Embryonic facial prominence (tissue), 1 donor: ENCODE measurements around the gene PKD1L1.
"Not testable (repeated sequence)": the region's sequence is repeated elsewhere in the genome, so short reads cannot be mapped to it uniquely, and the experiment has no call there.

ENCODE experiments used
- DNase-seq: peaks from one replicate; pipeline ENCODE4 v3.0.0-alpha.2; 2016; ENCODE audit errors: extremely low spot score

The PKD1L1 gene

GRCh38 chr7:47962262-47962661, 14.0 kb upstream of the PKD1L1 start:
- no peak for DNase-seq

DNA sequence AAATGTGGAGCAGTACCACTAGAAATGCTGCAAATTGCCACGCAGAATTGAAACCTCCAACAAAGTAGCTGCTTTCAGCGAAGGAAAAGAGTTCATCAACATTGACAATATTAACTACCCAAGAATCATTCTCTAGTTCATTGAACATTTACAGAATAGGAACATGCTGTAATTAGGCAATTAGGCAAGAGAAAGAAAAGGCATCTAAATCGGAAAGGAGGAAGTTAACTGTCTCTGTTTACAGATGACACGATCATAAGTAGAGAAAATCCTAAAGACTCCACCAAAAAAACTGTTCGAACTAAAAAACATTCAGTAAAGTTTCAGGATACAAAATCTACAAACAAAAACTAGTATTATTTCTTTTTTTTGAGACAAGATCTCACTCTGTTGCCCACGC, 8.9 kb upstream of the PKD1L1 start:
- DNase-seq = no peak

DNA sequence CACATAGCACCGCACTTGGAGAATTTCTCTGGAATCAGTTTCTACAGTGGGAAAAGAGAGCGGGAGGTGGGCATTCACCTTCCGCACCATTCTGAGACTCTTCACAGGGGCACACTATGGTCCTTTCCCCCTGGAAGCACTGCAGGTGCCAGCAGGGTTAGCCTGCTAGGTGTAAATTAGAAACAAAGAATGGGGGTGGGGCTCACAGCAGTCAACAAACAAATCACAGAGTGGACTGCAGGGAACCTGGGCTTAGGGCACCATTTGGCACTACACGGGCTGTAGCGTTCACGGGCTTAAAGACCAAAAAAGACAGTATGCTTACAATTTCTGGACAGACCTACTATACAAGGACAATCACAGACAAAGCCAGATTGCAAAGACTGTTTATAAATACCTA, 8.0 kb upstream of the PKD1L1 start:
- DNase-seq = no peak

DNA sequence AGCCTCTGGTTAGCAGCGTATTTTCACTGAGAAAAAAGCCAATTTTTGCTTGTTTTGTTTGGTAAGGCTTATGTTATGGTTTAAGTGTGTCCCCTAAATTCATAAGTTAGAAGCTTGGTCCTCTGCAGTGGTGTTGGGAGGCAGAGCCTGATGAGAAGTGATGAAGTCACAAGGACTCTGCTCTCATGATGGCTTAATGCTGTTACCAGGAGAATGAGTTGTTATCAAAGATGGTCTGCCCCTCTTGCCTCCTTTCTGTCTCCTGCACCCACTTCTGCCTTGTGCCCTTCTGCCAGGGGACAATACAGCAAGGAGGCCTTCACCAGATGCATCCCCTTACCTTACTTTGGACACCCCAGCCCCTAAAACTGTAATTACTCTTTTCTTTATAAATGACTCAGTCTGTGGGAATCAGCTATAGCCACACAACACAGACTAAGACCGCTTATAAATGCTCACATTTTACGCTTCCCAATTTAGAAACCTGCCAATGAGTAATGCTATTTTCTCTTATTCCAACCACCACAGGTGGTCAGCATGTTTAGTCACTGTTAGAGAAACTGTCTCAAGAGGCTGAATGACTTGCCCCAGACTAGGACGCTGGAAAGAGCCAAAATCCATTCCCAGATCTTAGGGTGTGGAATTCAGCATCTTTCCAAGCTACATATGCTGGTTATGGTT, 6.1 kb upstream of the PKD1L1 start:
- no peak for DNase-seq

GRCh38 chr7:47953822-47954221, 5.6 kb upstream of the PKD1L1 start:
- no peak for DNase-seq

GRCh38 chr7:47952224-47952623, 4.0 kb upstream of the PKD1L1 start:
- no peak for DNase-seq

DNA sequence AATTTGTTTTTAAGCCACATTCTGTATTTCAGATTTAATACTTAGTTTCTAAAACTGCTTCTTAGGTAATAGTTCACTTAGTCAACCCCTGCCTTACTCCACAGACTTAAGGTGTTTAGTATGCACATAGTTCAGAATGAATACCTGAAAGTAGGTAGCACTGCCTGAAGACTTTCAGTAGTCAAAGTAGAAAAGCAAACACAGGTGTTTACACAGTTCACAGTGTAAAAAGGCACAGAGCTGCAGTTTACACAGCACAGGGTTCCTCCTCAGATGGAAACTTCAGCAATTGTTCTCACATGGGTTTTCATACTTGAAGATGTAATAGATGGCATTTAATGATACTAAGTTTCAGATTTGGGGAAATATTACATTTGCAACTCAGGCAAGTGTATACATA, 3.1 kb upstream of the PKD1L1 start:
- no peak for DNase-seq

GRCh38 chr7:47950714-47951113, 2.4 kb upstream of the PKD1L1 start:
- DNase-seq = no peak

GRCh38 chr7:47949703-47950102, 1.4 kb upstream of the PKD1L1 start:
- DNase-seq = no peak

DNA sequence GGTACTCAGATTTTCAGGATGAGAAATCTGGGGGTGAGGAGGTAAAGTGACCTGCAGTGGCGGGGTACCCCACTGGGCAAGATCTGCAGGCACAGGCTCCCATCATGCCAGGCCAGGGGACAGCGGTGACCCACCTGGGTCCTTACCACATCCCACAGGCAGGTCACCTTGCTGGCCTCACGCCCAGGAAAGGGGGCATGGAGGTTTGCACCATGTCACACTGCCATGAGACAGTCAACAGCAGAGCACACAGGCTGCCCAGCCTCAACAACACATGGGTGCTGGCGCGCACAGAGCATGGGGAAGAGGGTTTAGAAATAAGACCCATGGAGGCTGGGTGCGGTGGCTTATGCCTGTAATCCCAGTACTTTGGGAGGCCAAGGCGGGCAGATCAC, 914 bp downstream of the PKD1L1 start:
- no peak for DNase-seq

- no peak for DNase-seq
These were observed 1.5 kb downstream of the PKD1L1 start for GRCh38 chr7:47946581-47947354.

DNA sequence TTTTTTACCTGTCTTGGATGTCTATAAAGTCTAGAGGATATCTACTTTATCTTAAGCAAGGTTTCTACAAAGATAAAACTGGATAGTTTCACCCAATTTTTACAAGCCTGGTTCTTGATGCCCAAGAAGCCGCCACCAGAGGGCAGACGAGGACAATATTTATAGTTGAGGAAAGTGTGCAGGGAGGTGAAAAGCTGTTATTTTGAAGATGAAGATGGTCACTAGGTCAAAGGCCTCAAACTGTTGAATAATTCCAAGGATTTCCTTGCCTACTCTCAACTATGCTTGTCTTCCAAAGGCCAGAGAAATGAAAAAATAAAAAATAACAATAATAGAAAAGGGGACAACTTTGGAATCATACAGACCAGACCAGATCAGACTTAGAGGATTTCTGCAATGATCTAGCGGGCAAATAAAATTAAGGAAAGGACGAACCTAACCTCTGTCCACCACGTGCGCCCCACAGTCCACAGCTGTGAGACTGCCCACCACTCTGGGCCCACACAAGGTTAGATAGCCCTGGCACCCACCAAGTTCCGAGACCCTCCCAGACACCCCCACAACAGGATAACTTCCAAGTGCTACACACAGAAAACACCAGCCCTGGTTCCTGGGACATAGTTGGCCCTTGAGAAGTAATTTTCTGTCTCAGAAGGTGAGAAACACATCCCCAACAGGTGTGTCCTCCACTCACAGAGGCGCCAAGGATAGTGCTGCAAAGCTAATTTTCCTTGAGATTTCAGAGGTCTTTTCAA, 2.8 kb downstream of the PKD1L1 start:
- no peak for DNase-seq

GRCh38 chr7:47944536-47945260, 3.6 kb downstream of the PKD1L1 start:
- DNase-seq = no peak

GRCh38 chr7:47943676-47944474, 4.4 kb downstream of the PKD1L1 start:
- no peak for DNase-seq

DNA sequence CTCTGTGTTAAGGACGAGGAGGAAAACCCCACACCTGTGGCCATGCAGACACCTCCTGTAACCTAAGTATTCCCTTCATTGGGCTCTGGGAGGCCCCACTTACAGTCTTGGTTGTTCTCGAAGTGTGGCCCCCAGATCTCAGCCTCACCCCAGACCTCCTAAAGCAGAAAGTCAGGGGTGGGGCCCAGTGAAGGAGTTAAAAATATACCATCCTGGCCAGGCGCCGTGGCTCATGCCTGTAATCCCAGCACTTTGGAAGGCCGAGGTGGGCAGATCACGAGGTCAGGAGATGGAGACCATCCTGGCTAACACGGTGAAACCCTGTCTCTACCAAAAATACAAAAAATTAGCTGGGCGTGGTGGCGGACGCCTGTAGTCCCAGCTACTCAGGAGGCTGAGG, 5.6 kb downstream of the PKD1L1 start:
- not testable (repeated sequence) for DNase-seq

DNA sequence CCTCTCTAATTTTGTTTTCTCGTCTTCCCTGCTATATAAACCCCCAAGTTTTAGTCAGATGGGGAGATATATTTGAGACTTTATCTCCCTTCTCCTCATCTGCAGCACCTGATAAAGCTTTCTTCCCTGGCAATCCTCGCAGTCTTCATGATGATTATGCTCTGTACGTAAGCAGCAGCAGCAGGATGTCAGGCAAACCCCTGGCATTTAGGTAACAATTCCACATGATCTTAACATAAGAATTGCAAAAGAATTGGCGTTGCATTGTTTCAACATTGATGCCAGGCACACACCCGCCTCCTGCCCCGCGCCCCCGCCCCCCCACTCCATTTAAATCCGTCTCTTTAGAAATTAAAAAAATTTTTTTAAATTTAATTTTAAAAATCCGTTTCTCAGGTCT, 6.1 kb downstream of the PKD1L1 start:
- DNase-seq = no peak

DNA sequence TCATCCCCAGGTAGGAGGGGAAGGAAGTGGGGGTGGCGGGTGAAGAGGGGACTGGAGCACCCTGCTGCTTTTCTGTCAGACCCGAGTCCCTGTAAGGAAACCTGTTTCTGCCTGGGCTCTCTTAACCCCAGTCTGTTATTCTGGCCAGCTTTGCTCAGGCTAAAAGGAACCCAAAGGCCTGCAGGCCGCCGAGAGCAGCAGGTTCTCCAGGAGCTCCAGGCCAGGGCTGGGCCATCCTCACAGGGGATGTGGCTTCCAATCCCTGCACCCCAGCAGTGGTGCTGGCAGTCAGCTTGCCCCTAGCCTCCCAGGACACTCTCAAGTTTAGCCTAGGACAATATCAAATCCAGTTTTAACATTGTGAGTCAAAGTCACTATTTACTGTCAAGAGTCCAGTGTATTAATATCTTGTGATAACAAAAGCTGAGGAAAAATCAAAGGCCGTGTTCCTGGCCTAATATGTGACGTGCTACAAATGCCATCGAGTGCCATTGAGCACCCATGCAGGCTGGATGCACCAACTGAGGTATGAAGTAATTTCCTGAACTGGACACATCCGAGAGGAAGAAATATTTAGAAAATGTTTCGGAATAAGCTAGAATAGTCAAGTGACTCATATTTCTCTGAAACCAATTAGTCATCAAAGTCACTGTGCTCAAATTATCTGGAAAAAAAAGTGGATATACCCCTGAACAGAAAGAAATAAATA, 7.0 kb downstream of the PKD1L1 start:
- no peak for DNase-seq

DNA sequence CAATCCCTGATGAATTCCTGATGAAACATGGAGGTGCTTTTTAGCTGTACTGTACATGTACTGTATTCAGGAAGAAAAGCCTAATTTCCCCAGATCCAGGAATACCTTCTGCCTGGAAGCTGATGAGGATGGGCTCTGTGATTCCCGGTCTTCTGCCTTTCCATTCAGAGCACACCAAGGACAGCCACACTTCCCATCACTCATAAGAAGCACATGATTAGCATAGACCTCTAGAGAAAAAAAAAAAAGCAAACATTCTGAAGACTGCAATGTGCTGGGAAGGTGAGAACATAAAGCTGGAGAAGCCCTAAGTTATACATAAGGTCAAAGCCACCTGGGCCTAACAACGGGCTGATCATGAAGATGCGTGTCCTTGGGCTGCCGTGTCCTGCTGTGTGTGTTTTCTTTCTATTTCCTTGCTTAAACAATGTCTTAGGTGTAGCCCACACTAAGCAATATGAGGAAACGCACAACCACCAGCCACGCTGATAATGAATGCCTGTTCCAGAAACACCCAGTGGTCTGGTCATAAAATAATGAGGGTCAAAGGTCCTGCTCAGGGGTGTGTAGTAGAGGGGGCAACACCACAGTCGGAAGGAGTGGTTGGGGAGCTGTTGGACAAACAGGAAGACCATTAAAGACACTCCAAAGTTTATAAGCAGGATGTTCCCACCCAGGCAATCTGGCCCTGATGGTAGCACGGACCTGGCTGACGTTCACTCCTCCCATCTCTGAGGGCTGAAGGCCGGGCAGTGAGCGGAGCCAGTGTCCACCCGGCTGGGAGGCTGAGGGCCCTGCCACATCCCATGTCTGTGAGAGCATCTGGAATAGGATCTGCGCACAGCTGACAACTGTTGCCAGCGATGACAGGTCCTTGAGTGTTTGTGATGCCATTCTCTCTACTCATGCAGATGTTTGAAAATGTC, 7.9 kb downstream of the PKD1L1 start:
- no peak for DNase-seq

DNA sequence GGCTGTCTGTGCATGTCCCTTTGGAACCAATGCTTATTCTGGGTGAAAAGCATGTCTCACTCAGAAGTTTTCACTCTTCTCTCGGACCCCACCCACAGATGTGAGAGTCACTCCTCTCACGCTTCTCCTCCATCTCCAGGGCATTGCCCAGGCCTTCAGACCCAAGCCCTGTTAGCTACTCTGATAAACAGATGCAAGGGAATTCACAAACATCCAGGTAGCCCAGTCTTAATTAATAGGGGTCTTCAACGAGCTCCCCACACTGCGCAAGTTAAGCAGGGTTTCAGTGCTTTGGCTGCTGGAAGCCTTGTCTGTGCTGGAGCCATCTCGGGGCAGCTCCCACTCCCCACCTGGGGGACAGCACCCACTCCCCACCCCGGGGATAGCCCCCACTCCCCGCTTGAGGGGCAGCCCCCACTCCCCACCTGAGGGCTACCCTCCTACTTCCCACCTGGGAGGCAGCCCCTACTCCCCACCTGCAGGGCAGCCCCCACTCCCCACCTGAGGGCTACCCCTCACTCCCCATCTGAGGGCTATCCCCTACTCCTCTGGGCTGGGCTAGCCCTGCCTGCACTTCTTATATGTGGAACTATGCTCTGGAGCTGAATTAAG, 8.7 kb downstream of the PKD1L1 start:
- no peak for DNase-seq
